GM10248 (cell line): ENCODE results near the gene FHIT.

Source experiments
- CTCF ChIA-PET: fragments of 300-600 bp; sonication (Branson Sonifier 250); formaldehyde crosslinking; extraction: SDS; loops from one replicate; lab custom pipeline; 2021; ENCODE audit warnings: antibody characterized with exemption; lab: Yijun Ruan, JAX
- POLR2A ChIA-PET: fragments of 350-650 bp; sonication (Branson Sonifier 250); formaldehyde crosslinking; extraction: SDS; loops from one replicate; lab custom pipeline; 2020; ENCODE audit warnings: antibody characterized with exemption; lab: Yijun Ruan, JAX
- DNase-seq: peaks from one replicate; pipeline ENCODE4 v3.0.0; 2012; ENCODE audit errors: extremely low spot score
- TF ChIP-seq, protein P1 (sequence below): IDR thresholded peaks from 2 replicates; pipeline ENCODE4 v1.5.1; 2012; ENCODE audit warnings: mild to moderate bottlenecking, low read depth; ENCODE audit errors: extremely low read depth, missing control alignments, control extremely low read depth

Gene FHIT

DNA sequence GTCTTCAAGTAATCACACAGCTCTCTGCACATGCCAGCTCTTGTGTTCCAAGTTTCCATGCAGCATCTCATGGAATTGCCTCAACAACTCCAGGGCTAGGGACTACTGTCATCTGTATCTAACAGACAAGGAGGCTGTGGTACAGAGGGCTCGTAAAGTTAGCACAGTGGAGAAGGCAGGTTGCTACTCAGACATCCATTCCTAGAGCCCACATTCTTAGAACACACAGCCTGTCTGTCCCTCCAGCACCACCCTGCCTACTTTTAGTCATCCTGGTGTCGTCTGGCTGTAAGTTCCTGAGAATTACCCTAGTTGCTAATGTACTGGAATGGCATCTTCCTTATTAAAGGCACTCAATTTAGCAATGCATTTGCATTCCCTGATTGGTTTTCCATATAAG lies 862.5 kb downstream of the FHIT start:
- CTCF ChIA-PET: no interaction called here
- TF ChIP-seq, protein P1, sequence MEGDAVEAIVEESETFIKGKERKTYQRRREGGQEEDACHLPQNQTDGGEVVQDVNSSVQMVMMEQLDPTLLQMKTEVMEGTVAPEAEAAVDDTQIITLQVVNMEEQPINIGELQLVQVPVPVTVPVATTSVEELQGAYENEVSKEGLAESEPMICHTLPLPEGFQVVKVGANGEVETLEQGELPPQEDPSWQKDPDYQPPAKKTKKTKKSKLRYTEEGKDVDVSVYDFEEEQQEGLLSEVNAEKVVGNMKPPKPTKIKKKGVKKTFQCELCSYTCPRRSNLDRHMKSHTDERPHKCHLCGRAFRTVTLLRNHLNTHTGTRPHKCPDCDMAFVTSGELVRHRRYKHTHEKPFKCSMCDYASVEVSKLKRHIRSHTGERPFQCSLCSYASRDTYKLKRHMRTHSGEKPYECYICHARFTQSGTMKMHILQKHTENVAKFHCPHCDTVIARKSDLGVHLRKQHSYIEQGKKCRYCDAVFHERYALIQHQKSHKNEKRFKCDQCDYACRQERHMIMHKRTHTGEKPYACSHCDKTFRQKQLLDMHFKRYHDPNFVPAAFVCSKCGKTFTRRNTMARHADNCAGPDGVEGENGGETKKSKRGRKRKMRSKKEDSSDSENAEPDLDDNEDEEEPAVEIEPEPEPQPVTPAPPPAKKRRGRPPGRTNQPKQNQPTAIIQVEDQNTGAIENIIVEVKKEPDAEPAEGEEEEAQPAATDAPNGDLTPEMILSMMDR: no peak
- POLR2A ChIA-PET: no interaction called here
- no peak for DNase-seq

DNA sequence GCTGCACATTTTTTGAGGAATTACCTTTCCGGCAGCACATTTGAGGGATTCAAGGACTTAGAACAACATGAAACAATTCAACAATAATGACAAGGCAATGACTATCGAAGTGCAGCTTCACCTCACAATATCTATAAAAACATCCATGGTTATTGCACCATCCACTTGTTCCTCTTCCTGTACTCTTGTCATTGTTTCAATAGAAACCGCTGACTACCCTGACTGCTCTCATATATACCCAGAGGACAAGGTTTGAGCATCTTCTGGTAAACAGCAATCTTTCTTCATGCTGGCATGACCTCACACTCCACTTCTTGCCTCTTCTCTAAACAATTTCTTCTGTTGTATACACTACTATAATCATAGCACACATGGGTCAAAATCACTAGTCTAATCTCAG lies 864.9 kb downstream of the FHIT start:
- DNase-seq: no peak
- CTCF ChIA-PET: interaction anchor here (0.9 kb wide), 1 partner anchor 27 kb away, joined by 3 read pairs; no protein-coding TSS in a partner anchor
- POLR2A ChIA-PET: no interaction called here

GRCh38 chr3:60384341-60384740 lies 866.9 kb downstream of the FHIT start:
- TF ChIP-seq, protein P1: no peak
- ChIA-PET CTCF (no interaction called here), POLR2A (no interaction called here)
- DNase-seq: no peak

More for the DNA sequence above, 864.9 kb downstream of the FHIT start:
- TF ChIP-seq, protein P1: no peak

DNA sequence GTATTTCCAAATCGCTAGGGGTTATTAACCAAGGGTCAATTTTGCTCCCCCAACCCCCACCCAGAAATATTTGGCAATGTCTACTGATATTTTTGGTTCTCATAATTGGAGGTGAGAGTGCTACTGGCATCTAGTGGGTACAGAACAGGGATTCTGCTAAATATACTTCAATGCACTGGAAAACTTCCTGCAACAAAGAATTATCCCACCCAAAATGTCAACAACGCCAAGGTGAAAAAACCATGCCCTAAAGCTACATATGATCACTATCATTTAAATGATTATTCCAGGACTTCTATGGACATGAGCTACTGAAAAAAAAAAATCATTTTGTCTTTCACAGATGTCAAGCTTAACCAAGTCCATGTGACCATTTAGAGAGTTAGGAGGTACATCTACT lies 867.9 kb downstream of the FHIT start:
- CTCF ChIA-PET: no interaction called here
- POLR2A ChIA-PET: no interaction called here
- DNase-seq: no peak
- TF ChIP-seq, protein P1: no peak

DNA sequence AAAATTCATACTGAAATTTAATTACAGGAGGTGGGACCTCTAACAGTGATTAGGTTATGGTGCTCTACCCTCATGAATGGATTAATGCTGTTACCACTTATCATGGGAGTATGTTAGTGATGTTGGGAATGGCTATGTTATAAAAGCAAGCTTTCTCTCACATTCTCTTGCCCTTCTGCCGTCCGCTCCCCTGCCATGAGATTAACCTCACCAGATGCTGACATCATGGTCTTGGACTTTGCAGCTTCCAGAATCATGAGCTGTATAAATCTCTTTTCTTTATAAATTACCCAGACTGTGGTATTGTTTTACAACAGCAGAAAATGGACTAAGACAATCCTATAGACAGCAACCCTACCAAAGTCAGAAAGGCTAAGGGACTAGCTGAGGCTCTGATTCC lies 884.8 kb downstream of the FHIT start:
- ChIA-PET POLR2A (no interaction called here), CTCF (interaction anchor here (2.5 kb wide), 1 partner anchor 10 kb away, joined by 11 read pairs; no protein-coding TSS in a partner anchor)
- TF ChIP-seq, protein P1: no peak
- DNase-seq: no peak

- peak; percentile 5 for DNase-seq
- CTCF ChIA-PET: interaction anchor here (1.5 kb wide), 1 partner anchor 13 kb away, joined by 3 read pairs; no protein-coding TSS in a partner anchor
- TF ChIP-seq, protein P1: no peak
- POLR2A ChIA-PET: no interaction called here
Observed at GRCh38 chr3:60365360-60365759, 885.9 kb downstream of the FHIT start.
